Stimulated activated naive CD4-positive, alpha-beta T cell treated with Interleukin-2 at 50 U/mL for 16 hours (primary cell): ENCODE measurements around the gene PYGM.

ENCODE experiments used
- DNase-seq: peaks from one replicate; lab custom pipeline; 2025; lab: John Stamatoyannopoulos, UW

The PYGM gene

DNA sequence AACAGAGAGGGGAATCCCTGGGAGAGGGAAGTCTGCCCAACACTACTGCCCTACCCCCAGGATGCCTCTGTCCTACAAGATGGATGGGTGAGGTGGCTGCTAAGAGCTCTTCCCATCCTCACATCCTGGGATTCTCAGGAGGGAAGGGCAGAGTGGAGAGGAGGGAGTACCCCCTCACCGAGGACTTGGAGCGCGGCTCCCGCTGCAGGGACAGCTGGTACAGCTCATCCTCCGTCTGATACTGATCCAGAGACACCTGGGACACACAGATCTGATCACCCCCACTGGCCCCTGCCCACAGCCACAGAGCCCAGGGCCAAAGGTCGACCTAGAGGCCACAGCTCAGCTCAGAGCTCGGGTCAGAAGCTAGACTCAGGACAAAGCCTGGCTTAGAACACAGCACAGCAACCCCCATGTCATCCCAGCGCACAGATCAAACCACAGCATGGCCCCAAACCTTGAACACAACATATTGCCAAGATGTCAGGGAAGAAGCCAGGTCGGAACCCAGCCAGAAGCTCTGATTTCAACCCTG, 24.0 kb downstream of the PYGM start:
- DNase-seq: no peak

DNA sequence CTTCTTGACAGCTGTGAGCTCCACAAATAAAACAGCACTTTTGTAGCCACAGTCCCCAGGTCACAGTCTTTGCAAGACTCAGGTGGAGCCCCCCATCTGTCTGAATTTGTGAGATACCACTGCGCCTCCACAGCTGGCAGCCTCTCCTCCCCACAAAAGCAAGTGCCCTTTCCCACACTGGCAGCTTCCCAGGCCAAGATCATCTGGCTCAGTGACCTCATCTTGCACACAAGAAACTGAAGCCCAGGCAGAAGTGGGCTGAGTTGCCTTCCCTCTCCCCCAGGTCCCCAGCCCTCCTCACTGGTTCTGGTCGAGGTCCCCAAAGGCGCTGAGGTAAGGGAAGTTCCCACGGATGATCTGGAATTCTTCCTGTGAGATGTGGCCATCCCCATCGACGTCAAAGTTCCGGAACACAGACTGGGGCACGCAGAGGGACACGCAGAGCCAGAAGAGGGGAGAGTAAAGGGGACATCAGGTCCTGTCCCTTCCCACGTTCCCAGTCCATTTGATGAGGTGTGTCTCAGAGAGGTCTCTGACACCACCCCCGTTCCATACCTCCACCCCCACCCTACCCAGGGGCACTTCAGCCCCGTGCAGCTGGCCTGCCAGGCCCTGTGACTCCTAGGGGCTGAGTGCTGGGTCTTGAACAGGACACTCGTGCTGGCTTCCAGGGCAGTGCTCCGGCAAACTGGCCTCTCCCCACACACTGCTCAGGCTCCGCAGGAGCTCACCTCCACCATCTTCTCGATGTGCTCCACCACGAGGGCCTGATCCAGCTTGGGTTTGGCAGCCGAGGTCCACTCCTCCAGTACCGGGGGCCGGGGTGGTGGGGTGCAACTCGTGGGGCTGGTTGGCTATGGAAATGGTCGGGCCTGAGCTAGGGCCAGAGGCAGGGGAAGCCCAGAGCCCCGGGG, 24.7 kb downstream of the PYGM start:
- no peak for DNase-seq

DNA sequence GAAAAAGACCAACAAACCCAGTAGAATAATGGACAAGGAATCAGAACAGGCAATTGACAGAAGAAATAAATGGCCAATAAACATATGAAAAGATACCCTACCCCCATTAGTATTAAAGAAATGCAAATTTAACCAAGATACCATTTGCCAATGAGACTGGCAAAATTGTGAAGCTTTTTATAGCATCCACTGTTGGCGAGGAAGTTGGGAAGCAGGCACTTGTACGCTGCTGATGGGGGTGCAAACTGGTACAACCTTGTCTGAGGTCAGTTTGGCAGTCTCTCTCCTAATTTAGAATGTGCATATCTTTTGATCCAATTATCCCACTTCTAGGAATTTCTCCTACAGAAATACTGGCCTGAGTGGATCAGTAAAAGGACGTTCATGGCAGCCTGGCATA, 28.2 kb downstream of the PYGM start:
- no peak for DNase-seq

DNA sequence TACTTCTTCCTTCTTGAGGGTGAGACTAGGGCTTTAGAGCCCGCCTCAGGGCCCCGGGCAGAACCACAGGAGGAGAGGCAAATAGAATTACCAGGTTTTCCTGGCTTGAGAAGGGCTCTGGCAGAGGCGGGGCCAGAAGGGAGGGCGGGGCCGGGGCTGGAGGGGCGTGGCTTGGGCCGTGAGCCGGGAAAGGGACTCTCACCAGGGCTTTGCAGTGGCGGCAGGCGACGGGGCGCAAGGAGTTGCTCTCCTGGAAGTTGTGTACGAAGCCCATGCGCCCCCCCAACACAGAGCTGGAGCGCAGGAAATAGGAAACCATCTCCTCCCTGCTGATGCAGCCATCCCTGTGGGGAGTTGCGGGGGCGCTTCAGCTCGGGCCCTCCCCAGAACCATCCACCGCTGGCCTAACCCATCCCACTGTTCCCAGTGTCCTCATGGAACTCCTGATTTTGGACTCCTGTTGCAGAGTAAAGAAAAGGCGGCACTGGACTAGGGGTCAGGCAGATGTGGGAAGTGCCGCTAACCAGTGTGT, 29.9 kb downstream of the PYGM start:
- no peak for DNase-seq

DNA sequence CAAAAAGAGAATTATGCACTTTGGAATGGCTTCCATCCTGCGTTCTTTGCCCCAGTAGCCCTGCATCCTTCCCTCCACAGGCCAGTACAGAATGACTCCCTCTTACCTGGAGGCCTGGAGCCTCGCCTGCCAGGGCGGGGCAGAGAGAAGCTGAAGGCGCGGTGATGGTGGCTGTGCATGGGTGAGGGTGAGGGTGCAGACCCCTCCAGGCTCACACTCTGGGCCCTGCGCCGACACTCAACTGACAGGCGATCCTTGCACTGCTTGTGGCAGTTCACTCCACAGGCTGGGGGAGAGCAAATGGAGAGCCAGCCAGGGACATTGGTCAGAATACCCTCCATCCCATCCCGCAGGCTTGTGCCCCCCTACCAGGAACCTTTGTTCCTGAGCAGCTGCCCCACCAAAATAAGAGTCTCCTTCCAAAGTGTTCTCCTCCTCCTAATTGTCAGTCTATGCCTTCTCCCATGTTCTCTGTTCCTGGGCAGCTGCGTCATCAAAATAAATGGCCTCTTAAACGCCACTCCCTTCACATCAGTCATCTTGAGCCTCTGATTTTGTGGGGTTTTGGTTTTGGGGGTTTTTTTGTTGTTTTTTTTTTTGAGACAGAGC, 30.9 kb downstream of the PYGM start:
- no peak for DNase-seq

DNA sequence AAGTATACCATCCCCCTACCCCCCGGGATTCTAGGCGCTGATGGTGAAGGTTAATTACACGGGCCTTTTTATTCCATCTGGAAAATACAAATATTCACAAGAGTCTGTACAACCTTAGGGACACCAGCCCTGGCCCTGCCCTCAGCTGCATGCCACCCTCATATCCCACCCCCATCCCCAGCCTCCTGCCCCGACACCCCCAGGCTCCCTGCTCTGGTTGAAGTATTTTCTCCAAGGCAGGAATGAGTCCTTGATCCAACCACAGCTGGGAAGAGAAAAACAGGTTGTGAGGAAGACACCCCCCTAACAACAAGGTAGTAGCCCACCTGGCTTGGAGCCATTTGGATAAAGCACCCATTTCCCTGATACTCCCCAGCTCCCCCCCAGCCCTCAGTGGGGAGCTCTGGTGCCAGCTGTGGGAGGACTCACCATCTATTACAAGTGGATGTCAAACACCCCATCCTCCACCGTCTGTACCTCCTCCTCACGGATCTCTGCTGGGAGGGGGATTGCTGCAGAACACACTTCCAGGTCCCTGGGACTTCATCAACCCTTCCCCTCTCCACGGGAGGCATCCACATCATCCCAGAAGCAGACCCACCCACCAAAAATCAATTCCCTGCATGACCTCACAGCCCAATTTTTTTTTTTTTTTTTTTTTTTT, 32.8 kb downstream of the PYGM start:
- no peak for DNase-seq

DNA sequence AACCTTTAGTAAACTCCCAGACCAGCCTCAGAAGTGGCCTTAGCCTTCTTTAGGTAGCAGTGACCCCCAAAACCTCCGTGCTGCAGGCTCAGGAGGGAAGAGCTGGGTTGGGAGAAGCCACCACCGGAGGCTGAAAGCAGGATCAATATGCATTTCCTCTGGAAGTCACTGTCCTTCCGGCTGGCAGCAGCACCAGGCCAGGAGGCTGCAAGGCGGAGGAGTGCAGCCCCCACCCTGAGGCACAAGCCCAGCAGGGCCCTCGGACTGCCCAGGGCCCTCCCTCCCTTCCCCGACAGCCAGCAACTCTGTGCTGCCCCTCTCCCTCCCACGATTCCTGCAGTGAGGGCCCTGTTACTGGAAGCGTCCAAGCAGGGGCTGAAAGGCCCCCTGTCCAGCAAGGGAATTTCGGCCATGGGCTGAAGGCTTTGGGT, 33.5 kb downstream of the PYGM start:
- DNase-seq: no peak

DNA sequence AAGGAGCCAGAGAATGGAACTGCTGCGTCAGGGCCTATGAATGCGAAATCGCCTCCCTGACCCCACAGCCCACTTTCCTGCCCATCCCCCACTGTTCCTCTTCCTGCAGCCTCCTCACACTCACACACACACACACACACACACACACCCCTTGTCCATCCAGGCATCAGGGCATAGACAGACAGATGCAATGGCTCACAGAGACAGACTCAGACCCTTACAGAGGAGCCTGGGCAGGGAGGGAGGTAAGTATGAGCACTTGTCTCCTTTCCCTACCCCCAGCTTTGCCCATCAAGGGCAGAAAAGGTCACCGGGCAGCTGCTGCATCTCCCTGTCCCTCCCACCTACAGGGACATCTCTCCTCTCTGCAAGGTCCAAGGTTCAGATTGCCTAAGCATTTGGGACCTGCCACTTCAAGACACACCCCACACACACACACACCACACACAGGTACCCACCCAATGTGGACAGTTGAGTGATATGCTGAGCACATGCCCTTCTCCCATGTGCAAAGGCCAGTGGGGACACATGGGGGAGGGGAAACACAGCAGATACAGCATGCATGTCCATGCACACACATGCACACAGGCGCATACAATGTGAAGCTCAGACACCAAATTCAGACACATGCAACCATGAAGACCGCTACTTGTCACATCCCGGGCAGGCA, 34.8 kb downstream of the PYGM start:
- DNase-seq: no peak

DNA sequence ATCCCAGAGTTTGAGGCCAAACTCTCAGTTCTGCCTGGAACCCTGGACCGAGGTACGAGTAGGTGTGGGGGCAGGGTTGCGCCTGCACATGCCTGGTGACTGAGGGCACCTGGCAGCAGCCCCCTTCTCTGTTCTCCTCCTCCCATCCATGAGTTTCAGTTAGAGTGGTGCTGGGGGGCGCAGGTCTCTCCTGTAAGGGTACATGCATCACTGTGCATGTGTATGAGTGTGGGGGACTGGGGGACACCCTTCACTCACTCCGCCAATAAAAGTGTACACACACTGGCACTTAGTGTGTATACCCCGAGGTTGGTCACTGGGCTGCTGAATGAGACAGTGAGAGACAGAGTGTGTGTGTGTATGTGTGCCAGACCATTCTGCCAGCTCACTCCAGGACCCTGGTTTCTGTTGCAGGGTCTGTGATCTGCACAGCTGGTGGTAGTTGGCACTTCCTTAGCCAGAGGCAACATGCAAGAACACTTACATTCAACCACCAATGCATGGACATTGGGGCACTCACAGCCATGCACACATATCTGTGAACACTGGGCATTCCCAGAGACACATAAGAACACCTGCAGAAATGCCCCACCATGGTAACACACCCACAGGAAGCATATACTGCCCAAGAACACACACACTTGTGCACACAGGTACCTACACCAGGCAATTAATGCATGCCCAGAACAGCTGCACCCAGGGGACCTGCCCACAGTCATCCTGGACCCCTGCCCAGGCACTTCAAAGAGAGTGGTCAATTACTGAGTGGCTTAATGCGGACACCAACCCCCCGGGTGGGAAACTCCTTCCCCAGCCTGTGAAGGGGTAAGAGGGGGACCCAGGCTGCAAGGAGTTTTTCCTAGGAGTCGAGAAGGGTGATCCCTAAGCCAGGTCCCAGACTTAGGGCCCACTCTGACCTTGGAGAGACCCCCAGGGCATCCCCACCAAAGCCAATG, 35.6 kb downstream of the PYGM start:
- no peak for DNase-seq

DNA sequence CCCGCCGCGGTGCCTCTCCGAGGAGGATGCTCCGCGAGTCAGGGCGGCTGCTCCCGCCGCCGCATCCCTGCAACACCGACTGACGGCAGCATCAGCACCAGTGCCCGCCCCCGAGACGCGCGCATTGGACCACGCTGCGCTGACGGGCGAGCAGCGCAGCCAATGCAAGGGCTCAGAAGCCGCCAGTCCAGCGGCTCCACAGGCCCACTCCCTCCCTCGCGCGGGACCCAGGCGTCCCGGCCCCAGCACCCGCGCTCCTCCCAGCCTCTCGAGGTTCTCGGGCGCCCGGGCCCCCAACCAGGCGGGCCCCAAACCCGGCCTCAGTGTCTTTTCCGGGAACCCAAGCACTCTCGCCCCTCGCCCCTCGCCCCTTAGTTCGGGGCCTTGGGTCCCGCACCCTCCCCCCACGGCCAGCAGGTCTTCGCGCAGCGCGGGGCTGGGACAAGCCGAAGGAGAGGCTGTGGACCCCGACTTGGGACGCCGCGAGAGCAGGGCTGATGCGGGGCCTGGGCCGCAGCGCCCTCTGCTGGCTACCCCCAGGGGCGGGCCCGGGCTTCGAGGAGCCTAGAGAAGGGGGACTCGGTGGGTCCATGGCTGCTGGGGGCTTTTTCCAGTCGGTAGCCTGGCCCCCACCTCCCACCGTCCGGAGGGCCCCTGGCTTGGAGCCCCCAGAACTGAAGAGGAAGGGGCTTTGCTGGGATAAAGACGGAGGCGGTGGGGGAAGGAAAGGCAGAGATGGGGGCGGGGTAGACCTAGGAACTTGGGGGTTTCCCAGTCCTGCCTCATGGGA, 36.5 kb downstream of the PYGM start, which contains the start of gene NRXN2:
Gene NRXN2 (minus strand): TSS at position 81 of the 790 bp plus-strand sequence. CDS start 9,498 bp downstream, outside the sequence.
- DNase-seq: peak; percentile 85

DNA sequence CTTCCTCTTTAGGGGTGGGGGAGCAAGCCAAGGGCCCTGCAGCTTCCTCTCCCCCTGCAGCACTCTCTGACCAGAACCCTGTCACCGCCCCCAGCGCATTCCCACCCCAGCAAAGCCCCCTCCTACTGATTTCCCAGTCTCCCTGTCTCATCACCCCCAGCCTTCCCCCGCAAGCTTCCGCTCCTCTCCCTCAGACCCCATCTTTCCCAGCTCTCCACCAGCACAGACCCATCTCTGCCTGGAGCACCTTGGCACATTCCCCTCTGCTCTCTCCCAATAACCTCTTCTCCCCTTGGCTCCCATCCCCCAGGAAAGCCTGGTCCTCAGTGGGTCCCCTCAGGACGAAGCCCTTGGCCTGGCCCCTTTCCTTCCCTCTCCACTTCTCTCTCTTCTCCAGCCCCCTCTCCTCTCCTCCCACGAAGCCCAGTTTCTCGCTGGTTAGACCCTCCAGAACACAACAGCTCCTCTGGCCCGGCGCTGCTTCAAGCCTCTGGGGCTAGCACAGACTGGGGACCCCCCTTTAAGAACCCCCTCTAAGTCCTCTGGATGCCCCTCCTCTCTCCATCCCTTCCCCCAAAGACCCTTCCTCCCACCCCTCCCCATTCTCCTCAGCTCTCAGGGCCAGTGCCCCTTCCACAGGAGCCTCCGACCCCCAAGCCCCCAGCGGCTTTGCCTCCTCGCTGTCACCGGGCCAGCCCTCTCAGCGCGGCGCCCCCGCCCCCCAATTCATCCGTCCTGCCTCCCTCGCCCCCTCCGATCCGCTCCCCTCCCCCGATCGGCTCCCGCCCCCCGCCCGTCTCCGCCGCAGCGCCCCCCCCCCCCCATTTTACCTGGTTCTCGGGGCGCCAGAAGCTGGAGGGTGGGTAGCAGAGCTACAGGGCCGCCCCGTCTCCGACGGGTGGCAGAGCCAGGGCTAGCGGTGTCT, 37.4 kb downstream of the PYGM start:
- DNase-seq: no peak

DNA sequence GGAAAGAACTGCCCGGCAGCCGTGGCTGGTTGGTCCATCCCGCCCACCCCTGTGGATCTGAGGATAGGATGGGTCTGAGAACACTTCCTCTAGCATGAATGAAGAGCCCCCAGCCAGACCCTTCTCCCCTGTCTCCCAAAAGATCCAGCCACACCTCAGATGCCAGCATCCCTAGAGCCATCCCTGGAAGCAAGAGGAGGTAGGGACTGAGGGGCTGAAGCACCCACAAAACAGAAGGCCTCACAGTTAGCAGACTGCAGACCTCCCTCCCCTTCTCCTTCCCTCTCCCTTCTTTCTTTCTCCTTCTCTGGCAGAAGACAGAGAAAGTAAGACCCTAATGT, 38.4 kb downstream of the PYGM start:
- no peak for DNase-seq

DNA sequence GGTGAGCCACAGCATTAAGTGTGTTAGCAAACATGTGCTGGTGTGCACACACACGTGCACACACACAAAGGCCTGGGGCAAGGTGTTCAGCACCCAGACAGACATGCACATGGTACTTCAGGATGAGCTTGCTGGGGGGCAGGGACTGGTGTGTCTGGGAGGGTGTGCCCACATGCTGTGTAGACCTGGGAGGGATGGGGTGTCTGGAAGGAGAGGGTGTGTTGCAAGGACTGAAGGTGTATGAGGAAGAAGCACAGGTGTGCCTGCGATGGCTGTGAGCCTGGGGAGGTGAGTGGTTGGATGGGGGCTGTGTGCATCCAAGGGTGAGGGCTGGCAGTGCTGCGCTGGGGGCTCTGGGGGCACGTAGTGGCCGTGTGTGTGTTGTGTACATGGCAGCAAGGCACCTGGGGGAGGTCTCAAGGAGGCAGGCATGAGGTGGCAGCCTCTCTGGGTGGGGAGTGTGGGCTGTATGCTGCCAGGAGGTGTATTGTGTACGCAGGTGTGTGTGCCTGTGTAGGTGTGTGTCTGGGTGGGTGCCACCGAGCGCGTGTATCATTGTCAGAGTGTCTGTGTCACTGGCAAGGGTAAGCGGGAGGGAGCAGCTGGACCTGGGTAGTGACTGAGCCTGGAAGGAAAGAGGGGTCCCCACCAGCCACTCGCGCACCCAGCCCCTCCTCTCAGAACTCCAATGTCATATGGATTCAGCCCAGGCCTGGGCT, 39.0 kb downstream of the PYGM start:
- DNase-seq: no peak

DNA sequence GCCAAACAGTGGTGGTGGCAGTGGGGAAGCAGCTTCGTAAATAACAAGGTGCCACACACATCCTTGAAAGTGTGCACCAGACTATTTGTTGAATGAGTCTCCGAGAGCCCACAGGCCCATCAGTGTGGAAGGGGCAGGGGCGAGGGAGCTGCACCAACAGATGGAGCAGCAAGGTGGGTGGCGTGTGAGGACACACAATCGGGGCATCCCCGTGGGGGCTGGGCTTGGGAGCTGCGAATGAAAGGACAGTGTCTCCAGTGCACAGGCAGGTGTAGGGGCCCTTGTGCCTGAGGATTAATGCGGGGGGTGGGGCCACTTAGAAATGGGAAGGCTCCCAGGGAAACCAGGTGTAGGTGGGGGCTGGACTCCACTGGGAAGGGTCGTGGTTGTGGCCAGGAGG, 39.6 kb downstream of the PYGM start:
- DNase-seq: no peak

DNA sequence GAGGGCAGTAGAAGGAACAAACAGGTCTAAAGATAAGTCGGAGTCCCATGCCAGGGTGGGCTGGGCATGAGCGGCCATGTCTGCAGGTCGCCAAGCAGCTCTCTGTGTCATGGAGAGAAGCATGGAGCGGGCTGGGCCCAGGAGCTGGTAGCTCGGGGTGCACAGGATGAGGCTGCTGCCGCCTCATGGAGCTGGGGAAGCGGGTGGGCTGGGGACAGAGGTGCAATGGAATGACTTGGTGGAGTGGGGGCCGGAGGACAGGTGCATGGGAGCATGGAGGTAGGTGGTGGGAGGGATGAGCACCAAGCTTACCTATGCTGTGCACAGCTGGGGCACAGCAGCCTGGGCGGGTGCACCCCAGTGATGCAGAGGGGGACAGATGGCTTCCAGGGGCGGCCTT, 40.4 kb downstream of the PYGM start:
- DNase-seq: no peak

DNA sequence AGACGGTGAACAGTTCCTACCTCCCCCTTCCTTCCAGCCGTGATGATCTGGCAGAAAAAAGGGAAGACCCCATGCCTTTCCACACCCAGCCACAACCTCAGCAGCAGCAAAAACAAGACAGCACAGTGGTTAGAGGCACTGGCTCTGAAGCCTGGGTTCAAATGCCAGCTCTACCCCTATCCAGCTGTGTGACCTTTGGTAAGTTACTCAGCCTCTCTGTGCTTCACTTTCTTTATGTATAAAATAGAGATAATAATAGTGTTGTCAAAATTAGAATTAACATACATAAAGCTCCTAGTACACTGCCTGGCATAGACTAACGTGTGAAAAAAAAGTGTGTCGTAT, 41.0 kb downstream of the PYGM start:
- no peak for DNase-seq

DNA sequence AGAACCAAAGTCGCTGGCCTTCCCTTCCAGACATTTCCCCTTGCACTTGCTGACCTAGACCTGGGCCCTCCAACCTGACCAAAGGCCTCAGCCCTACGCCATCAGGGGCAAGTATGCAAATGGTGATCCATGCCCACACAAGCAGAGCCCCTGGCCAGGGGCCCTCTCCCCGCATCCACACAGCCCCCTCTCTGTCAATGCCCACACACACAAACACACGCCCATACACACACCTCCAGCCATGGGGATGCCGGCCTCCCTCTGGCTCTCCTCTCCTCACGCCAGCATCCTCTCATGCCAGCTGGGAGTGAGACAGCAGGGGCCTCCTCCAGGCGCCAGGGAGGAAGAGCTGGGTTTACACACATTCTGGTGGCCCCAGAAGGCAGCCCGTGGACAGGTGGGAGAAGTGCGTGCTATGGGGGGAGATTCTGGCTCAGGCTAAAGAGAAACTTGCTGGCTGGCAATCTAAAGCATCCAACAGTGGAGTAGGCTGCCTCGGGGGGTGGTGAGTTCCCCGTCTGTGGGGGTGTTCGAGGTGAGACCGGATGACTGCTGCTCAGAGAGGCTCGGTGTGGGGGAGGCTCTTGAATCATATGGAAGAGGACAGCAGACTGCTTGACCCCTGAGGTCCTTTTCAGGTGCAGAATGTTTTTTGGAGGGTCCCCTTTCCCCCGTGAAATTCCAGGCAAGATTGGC, 41.5 kb downstream of the PYGM start:
- DNase-seq: no peak

DNA sequence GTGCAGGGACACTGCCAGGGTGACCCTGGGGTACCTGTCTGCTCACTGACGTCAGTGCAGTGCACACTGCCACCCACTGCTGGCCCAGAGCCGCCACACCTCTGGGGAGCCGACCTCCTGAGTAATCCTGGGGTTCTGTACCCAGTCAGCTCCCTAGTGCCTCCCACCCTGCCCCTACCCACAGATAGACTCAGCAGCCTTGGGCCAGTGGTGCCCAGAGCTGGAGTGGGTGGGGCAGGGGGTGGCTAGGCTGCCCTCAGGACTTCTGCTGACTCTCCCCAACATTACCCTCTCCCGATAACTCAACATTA, 42.6 kb downstream of the PYGM start:
- no peak for DNase-seq
